ENCODE data around the gene OR2W3. TPM values are rescaled to one million over a fixed set of nuclear protein-coding genes. Genes with fewer than 3 reads are reported as not detected.

OR2W3 gene
- total and polyA plus RNA-seq, 2 of the 8 experiments (the other 6 are each of a cell fraction or from before 2014, with no cell fraction given), result 0.12 to 1.1 TPM

DNA sequence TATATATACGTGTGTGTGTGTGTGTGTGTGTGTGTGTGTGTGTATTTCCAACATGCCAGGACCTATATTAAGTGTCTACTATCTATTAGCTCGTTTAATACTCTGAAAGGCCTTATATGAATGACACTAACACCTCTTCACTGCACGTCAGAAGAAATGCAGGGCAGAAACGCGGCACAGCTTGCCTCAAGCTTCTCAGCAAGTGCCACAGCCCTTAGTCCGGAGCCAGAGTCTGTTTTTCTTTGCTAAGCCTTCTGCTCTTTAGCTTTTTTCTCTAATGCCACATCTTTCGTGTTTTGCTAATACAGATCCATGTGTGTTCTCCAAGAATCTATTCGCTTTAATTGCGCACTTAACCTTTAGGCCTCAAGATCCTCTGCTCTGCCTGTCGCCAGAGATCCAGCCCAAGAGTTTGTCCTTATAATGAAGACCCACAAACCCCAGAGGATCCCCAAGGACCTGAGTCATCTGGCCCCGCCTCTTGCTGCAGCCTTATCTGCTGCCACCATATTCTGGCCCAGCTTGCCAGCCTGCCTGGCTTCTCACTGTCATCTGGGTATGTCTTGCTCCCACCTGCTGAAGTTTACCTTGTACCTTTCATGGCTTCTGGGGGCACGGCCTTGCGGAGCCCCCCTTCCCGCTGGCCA is 40.4 kb upstream of the OR2W3 start (continued):
- TF ChIP-seq, protein P1, sequence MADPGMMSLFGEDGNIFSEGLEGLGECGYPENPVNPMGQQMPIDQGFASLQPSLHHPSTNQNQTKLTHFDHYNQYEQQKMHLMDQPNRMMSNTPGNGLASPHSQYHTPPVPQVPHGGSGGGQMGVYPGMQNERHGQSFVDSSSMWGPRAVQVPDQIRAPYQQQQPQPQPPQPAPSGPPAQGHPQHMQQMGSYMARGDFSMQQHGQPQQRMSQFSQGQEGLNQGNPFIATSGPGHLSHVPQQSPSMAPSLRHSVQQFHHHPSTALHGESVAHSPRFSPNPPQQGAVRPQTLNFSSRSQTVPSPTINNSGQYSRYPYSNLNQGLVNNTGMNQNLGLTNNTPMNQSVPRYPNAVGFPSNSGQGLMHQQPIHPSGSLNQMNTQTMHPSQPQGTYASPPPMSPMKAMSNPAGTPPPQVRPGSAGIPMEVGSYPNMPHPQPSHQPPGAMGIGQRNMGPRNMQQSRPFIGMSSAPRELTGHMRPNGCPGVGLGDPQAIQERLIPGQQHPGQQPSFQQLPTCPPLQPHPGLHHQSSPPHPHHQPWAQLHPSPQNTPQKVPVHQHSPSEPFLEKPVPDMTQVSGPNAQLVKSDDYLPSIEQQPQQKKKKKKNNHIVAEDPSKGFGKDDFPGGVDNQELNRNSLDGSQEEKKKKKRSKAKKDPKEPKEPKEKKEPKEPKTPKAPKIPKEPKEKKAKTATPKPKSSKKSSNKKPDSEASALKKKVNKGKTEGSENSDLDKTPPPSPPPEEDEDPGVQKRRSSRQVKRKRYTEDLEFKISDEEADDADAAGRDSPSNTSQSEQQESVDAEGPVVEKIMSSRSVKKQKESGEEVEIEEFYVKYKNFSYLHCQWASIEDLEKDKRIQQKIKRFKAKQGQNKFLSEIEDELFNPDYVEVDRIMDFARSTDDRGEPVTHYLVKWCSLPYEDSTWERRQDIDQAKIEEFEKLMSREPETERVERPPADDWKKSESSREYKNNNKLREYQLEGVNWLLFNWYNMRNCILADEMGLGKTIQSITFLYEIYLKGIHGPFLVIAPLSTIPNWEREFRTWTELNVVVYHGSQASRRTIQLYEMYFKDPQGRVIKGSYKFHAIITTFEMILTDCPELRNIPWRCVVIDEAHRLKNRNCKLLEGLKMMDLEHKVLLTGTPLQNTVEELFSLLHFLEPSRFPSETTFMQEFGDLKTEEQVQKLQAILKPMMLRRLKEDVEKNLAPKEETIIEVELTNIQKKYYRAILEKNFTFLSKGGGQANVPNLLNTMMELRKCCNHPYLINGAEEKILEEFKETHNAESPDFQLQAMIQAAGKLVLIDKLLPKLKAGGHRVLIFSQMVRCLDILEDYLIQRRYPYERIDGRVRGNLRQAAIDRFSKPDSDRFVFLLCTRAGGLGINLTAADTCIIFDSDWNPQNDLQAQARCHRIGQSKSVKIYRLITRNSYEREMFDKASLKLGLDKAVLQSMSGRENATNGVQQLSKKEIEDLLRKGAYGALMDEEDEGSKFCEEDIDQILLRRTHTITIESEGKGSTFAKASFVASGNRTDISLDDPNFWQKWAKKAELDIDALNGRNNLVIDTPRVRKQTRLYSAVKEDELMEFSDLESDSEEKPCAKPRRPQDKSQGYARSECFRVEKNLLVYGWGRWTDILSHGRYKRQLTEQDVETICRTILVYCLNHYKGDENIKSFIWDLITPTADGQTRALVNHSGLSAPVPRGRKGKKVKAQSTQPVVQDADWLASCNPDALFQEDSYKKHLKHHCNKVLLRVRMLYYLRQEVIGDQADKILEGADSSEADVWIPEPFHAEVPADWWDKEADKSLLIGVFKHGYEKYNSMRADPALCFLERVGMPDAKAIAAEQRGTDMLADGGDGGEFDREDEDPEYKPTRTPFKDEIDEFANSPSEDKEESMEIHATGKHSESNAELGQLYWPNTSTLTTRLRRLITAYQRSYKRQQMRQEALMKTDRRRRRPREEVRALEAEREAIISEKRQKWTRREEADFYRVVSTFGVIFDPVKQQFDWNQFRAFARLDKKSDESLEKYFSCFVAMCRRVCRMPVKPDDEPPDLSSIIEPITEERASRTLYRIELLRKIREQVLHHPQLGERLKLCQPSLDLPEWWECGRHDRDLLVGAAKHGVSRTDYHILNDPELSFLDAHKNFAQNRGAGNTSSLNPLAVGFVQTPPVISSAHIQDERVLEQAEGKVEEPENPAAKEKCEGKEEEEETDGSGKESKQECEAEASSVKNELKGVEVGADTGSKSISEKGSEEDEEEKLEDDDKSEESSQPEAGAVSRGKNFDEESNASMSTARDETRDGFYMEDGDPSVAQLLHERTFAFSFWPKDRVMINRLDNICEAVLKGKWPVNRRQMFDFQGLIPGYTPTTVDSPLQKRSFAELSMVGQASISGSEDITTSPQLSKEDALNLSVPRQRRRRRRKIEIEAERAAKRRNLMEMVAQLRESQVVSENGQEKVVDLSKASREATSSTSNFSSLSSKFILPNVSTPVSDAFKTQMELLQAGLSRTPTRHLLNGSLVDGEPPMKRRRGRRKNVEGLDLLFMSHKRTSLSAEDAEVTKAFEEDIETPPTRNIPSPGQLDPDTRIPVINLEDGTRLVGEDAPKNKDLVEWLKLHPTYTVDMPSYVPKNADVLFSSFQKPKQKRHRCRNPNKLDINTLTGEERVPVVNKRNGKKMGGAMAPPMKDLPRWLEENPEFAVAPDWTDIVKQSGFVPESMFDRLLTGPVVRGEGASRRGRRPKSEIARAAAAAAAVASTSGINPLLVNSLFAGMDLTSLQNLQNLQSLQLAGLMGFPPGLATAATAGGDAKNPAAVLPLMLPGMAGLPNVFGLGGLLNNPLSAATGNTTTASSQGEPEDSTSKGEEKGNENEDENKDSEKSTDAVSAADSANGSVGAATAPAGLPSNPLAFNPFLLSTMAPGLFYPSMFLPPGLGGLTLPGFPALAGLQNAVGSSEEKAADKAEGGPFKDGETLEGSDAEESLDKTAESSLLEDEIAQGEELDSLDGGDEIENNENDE (IDR thresholded peaks at IDR 0.05; ENCODE audit: insufficient replicate concordance, low read length), result no peak
- TF ChIP-seq POU5F1 (IDR thresholded peaks at IDR 0.05; ENCODE audit: low read depth, low read length), result no peak
- TF ChIP-seq SIX5 (IDR thresholded peaks at IDR 0.05; ENCODE audit: low read depth, low read length), result no peak
- TF ChIP-seq RAD21 (IDR thresholded peaks at IDR 0.05 in 1 of 2, conservative IDR thresholded peaks at IDR 0.05 in 1 of 2; ENCODE audit: low read depth in 2 of 2, low read length in 2 of 2), result no peak

Data from H1 (cell line).